ENCODE results near the gene CRYGC. TPM values are rescaled to one million over a fixed set of nuclear protein-coding genes. Genes with fewer than 3 reads are reported as not detected.
"Not testable (repeated sequence)": the region's sequence is repeated elsewhere in the genome, so short reads cannot be mapped to it uniquely, and the experiment has no call there.

Gene CRYGC
- polyA plus RNA-seq (2013, experiment 1 of 2; ENCODE audit: insufficient read length): not detected
- polyA plus RNA-seq (2013, experiment 2 of 2; ENCODE audit: insufficient read length): not detected

GRCh38 chr2:208129744-208130711 is at the start of gene CRYGC:
CRYGC (minus strand) TSS chr2:208129828; CDS start chr2:208129792, 36 bp downstream.
- DNase-seq: no peak

DNA sequence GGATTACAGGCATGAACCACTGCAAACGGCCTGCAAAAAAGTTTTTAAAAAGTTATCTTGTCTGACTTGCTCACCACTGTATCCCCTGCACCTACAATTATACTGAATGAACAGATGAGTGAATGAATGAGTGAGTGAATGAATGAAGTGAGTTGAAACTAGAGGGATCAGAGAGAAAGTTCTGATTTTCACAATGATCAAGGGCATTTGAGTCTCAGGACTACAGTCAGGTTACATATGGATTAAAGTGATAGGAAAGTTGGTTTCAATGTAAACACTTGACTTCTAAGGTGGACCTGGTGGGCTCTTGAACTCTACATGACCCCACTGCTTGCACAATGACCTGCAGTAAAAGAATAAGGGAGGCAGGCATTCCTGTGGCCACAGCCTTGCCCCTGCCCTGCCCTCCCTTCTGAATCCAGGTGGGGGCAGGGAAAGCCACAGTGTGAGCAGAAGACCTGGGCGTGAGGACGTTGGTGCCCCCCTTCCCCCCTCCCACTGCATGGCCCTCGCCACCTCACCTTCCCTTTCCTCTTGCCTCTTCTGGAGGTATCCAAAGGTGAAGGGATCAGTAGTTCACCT is 49.5 kb upstream of the CRYGC start:
- no peak for DNase-seq

DNA sequence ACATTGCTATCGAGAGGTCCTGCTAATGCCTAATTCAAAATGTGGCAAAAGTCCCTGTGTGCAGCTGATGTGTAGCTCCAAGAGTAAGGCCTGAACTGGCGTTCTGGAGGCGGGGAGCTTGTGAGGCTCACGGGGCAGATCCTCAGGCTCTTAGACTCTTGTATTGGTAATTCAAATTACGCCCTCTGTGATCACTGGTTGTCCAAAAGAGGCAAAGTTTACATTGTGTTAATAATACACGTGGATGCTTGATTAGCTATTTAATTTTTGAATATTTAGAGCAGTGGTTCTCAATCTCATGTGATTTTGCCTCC is 46.2 kb upstream of the CRYGC start:
- DNase-seq: no peak

DNA sequence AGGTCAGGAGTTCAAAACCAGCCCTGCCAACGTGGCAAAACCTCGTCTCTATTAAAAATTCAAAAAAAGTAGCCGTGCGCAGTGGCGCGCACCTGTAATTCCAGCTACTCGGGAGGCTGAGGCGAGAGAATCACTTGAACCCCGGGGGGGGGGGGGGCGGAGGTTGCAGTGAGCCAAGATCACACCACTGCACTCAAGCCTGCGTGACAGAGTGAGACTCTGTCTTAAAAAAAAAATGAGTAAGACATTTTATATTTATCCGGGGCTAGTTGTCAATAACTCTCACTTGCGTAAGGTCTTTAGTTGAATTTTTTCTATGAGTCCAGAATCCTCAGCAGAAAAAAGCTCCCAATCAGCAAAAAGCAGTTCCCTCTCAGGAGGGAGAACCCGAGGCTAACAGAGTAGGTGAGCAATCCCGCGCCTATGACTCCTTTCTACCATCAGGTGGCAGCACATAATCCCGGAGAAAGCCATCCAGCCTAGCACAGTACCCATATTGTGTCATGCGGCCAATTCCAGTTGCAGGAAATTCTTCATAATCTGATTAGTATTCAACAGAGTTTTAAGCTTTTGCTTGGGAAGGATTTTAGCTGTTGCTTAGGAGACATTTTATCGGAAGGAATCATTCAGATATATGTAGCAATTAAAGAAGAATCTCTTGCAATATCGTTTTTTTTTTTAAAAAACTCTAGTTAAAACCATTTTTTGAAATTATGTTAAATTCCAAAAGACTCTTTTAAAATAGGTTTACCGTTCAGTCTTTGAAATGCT is 45.6 kb upstream of the CRYGC start:
- peak; percentile 75 for DNase-seq

DNA sequence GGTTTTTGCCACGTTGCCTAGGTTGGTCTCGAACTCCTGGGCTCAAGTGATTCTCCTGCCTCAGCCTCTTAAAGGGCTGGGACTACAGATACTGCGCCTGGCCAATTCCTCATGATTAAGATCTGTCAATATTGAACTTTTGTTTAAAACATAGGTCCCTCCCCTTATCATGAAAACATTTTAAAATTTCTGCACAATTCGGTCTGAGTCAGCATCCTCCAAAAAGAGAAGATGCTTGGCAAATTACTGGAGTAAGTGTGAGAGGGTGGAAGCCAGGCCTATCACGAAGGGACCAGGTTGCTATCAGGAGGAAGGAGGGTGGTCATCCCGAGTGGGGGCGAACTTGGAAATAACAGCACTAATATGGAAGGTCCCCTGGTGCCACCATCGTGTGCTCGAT is 44.5 kb upstream of the CRYGC start:
- DNase-seq: no peak

DNA sequence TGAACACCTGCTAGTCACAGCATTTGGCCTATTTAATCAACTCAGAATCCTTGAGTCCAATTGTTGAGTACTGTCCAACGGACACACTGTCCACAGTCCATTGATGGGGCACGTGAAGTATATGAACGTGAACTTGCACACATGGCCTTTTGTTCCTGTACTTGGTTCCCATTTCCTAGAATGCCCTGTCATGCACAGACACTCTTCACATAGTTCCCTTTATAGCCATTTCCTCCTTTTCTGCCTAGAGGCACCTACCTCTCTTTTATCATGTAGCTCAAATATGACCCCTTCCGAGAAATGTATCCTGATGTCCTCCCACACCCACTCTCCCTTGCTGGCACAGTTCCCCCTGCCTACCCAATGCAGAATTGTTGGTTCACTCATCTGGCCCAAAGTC is 42.5 kb upstream of the CRYGC start:
- DNase-seq: no peak

GRCh38 chr2:208164951-208165755 is 35.5 kb upstream of the CRYGC start:
- no peak for DNase-seq

- DNase-seq: no peak
Measured at GRCh38 chr2:208163489-208163888, 33.9 kb upstream of the CRYGC start, which contains the start of gene CRYGA. CRYGA (minus strand) TSS chr2:208163589; CDS start chr2:208163556, 33 bp downstream.

GRCh38 chr2:208156439-208156838 is 26.8 kb upstream of the CRYGC start:
- DNase-seq: no peak

DNA sequence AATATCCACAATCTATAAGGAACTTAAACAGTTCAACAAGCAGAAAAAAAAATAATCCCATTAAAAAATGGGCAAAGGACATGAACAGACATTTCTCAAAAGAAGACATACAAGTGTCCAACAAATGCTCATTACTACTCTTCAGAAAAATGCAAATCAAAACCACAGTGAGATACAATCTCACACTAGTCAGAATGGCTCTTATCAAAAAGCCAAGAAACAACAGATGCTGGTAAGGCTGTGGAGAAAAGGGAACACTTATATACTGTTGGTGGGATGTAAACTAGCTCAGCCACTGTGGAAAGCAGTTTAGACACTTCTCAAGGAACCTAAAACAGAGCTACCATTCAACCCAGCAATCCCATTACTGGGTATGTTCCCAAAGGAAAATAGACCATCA is 23.5 kb upstream of the CRYGC start:
- DNase-seq: no peak

- DNase-seq: no peak
Measured at GRCh38 chr2:208150956-208151355, 21.3 kb upstream of the CRYGC start.

GRCh38 chr2:208150094-208150493 is 20.5 kb upstream of the CRYGC start:
- DNase-seq: no peak

- no peak for DNase-seq
Measured at GRCh38 chr2:208148803-208149202, 19.2 kb upstream of the CRYGC start.

GRCh38 chr2:208147759-208148158 is 18.1 kb upstream of the CRYGC start:
- DNase-seq: no peak

DNA sequence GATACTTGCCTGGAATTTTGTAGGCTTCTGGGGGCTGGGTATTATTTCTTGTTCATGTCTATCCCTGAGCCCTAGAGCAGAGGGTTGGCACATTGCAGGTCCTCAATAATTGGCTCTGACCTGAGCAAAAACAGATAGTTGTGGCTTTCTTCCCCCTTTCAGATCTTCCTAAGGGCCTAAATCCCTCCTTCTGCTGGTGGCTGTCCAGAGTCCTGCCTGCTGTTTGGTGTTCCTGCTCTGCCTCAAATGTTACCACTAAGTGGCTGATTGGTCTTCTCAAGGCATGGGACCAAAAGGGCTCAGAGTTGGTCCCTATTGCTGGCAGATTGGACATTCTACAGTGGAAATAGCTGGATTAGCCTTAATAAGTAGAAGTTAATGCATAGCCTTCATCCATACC is 17.4 kb upstream of the CRYGC start:
- DNase-seq: no peak

DNA sequence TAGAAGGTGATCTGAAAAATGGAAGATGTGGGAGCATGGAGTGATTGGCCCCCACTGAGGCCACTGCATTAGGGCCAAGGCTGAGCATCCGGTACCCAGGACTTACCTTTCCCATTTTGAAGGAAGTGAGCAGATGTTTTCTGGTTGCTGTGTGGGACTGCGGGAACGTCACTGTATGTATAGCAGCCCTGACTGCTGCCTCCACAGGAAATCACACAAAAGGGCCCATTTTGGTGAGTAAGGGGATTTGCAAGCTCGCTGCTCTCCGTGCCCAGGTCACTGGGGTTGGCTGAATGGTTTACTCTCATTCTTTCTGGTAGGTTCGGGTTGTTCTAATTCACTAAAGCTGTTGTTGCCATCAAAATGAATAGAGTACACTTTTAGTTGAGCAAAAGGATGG is 16.4 kb upstream of the CRYGC start, which contains the start of gene CRYGB:
TSS of gene CRYGB (minus strand) at position 153 of the 400 bp plus-strand sequence. CDS start at position 115, 38 bp downstream.
- DNase-seq: no peak

- no peak for DNase-seq
Measured at GRCh38 chr2:208142925-208143799, 13.5 kb upstream of the CRYGC start.

- peak; percentile 6 for DNase-seq
Measured at GRCh38 chr2:208142240-208142924, 12.8 kb upstream of the CRYGC start.

DNA sequence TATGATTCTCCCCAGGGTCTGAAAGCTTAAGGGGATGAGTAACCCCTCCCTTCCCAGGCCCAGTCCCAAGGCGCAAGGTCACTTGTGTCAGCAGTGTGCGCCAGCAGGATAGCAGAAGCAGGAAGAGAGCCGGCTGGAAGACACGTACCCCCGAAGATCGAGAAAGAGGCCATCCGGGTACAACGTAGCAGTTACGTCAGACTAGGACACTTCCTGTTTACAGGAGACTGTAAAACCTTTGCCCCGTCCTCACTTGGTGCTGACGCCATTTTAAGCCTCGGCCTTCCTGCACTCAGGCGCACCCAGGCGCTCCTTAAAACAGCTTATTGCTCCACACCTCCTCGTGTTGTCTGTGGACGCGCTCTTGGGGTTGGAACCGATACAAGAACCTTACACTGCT is 9.8 kb upstream of the CRYGC start:
- no peak for DNase-seq

DNA sequence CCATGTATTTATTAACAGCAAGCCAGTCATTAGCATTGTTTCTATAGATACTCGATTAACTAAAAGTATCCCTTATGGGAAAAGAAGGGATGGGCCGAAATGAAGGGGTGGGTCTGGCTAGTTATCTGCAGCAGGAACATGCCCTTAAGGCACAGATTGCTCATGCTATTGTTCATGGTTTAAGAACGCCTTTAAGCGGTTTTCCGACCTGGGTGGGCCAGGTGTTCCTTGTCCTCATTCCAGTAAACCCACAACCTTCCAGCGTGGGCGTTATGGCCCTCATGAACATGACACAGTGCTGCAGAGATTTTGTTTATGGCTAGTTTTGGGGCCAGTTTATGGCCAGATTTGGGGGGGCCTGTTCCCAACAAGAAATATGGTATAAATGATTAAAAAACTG is 8.7 kb upstream of the CRYGC start:
- DNase-seq: not testable (repeated sequence)
